ENCODE data around the gene MED9.

- TF ChIP-seq POLR2A (IDR thresholded peaks at IDR 0.05) (no peak), CTCF (IDR thresholded peaks at IDR 0.05) (peak in 1 of 4 experiments; percentile 31)
These were observed 36.6 kb upstream of the MED9 start for GRCh38 chr17:17440010-17440843.
